Activated CD8-positive, alpha-beta memory T cell treated with anti-CD3 and anti-CD28 coated beads, Interleukin-2, amount 50 U/mL, for 24 hours (primary cell): ENCODE data around the gene PHF21B.

Source experiments
- DNase-seq: peaks from one replicate; pipeline ENCODE4 v3.0.0-alpha.2; 2020; ENCODE audit errors: extremely low read depth

PHF21B gene

DNA sequence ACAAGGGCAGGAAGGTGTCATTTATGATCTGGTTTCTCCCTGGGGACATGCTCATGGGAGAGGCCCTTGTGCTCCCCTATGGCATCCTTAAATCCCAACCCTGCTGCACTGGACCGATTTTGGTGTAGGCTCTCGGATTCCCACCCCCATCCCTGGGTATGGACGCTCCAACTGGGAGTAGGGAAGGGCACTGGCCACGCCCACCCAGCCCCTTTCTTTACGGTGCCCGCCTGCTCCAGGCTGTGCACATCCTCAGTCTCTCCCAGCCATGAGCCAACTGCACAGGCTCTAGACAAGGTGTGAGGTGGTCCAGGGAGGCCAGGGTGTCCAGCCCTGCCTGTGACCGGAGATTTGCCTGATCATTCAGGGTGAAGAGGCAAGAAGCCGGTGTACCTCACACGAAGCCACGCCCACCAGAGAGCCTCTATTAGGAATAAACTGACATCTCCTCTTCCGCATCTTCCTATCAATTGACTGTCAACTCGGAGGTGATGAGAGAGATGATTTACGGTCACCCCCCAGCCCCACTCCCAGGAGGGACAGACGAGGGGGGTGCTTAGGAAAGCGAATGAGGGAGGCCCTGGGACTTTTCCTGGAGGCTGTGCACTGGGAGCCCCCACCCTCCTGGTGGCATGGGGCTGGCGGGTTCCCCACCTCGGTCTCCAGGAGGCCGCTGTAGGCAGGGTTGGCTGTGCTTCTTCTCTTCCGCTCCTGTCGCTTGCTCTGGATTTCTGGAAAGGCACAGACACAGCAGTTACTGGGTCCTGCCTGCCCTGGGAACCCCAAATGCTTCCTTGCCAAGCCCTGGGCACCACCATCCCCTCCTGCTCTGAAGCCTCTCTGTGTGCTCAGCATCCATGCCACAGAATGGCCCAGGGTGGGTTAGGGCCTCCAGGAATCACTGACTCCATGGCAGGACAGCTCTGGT, 116.7 kb downstream of the PHF21B start:
- DNase-seq: no peak

DNA sequence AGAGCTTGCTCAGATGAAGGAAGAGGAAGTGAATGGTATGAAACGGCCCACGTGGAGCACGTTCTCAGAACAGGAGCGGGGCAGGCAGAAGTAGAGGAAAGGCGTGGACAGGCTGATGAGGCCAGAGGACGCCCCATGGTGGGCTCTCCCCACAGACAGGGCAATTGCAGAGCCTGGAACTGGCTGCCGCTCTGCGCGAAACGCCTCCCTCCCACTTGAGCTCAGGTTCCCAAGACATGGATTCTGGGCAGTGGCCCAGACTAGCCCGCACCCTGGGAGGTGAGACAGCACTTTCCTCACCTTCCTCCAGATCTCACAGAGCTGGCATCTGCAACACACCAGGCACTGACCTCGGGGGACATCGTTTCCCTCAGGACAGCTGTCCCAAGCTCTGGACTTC, 117.6 kb downstream of the PHF21B start:
- no peak for DNase-seq

DNA sequence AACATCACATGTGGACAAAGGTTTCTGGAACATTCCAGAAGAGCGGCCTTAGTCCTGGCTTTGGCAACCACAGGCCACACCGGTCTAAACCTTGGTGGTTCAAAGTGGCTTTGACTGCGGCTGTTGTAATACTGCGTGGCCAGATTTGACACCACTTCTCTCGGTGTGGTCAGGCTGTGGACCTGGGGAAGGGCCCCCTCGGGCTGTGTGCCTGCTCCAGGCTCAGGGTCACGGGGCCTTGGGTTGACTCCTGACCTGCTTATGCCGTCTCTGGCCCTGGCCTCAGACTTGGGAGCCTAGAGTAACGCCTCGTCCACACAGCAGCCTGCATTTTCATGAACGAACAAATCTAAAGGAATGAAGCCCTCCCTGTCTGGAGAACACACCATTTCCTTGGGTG, 118.0 kb downstream of the PHF21B start:
- DNase-seq: no peak

DNA sequence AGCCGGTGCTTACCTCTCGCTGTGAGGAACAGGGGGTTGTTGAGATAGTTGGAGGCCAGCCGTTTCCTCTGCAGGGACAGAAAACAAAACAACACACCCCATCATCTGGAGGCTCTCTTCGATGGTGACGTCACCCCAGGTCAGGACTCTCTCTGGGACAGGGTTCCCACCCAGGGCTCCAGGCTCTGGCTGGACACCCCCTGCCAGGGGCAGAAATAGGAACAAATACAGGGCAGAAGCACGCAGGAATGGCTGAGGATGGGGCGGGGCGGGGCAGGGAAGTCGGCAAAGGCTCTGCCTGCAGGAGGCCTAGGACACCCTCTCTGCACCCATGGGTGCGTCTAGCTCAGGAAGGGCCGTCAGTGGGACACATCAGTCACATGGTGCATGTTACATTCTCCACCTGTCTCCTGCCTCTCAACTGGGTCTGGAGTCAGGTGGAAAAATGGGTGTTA, 118.5 kb downstream of the PHF21B start:
- DNase-seq: no peak

DNA sequence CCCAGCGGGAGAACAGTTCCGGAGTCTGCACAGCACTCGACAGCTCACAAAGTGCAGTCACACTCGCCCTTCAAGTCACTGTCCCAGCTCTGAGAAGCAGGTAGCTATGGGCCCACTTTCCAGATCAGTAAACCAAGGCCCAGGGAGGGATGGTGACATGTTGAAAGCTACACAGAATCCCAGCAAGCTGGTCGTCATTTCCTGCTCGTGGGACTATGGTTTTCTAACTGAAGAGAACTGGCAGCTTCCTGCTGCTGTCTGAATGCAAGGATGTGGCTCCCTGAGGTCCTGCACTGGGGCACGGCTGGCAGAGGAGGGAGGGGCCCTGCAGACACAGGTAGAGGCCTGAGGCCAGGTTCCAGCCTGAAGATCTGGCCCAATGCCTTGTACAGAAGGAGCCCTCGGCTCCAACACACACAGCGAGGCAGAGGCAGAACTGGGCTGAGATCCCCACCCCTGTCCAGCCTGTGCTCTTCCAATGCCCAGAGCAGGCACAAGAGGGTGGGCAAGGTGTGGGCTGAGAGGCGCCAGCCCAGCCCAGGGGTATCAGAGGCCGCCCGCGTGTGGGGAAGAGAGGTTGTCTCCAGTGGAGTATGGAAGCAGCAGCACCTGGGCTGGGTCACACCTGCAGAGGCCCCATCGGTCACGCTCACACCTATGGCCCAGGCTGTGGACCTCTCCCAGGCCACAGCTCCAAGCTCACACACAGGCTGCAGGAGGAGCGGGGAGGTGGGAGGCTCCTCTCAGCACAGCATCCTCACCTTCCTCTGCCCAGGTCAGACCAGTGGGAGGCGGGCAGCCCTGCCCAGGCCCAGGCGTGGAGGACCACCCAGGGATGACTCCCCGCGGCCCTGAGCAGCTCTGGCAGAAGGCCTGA, 119.2 kb downstream of the PHF21B start:
- no peak for DNase-seq

DNA sequence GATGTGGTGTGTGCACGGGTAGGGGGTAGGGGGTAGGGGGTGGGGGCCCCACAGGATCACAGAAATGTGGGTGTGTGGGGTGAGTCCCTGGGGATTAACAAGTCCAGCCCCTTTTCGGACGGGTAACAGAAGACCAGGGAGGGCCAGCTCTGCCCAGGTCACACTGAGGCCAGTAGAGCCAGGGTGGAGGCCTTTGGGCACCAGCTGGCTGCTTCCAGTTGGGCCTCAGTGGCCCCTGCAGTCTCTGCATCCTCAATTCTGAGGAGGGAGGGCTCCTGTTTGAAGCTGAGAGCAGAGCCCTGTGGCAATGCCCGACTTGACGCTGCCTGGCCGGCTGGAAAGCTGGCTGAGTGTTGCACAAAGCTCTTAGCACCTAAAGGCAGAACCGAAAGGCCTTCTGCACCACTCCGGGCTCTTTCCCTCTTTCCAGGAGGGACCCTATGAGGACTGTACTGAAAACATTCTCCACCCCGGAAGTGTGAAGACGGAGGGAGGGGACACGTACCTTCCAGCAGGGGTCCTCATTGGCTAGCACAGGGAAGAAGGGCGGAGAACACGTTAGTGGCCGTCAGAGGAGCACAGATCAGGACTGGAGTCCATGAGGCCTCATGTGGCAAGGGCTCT, 120.4 kb downstream of the PHF21B start:
- no peak for DNase-seq

DNA sequence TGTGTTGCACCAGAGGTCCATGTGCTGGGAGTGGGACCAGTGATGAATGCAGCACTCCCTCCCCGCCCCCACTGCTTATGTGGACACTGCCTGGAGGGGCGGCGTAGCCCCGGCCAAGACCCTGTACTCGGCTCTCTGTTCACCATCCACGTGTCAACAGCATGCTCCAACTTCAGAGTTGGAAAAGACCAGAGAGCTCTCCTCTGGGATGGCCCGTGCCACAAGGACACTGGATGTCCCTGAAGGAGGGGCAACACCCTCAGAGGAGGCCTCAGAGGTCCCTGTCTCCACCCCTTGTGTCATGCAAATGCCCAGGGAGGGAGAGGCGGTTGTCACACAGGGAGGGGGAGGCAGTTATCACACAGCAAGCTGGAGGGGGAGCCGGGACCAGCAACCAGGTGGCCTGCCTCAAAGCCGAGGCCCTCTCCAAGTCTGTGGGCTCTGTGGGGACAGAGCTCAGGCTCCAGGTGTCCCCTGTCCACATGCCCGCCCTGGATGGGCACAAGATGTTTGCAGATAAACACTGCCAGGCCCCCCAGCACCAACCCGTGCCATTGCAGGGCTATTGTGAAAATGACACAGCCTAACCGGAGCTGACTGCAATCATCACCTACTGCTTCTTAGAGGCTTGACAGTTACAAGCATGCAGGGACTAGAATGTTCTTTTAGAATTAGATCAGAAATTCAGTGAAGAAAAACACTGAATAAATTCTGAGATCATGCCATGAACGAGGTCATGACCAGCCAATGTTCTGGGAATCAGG, 121.1 kb downstream of the PHF21B start:
- DNase-seq: no peak

DNA sequence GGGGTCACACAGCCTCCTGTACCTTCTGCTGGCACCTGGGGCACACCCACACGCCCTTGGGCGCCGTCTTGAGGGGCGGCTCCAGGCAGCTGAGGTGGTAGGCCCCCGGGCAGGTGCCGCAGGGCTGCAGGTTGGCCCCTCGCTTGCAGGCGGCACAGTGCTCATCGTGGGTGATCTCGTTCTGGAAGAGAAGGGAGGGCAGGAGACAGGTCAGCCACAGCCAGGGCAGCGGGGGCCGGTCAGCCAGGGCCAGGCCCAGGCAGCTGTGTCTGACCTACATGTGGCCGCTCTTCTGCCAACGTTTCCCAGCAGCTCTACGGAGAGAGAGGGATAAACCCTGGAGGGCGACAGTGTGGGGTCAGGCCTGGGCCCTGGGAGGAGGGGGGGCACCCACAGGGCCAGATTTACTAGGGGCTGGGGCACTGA, 121.9 kb downstream of the PHF21B start:
- no peak for DNase-seq

DNA sequence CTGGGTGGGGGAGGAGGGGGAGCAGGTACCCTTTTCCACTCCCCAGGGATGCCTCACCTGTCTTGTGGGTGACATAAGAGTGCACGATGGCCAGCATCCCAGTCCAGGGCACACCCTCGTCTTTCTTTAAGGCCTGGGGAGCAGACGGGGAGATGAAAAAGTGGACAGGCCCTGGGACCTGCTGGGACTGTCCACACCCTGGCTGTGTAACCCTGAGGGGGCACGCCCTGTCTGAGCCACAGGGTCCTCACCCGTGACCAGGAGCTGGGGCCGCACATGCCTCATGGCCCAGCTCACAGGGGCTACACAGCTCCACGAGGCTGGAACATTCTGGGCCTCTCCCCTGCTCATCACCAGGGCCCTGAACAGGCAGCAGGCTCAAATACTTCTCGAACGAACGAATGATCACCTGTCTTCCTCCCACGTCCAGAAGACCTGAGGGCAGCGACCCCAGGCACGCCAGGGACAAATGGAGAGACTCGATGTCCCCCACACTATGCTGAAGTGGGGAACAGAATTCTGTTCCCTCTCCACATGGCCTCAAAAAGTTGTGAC, 123.9 kb downstream of the PHF21B start:
- DNase-seq: no peak

DNA sequence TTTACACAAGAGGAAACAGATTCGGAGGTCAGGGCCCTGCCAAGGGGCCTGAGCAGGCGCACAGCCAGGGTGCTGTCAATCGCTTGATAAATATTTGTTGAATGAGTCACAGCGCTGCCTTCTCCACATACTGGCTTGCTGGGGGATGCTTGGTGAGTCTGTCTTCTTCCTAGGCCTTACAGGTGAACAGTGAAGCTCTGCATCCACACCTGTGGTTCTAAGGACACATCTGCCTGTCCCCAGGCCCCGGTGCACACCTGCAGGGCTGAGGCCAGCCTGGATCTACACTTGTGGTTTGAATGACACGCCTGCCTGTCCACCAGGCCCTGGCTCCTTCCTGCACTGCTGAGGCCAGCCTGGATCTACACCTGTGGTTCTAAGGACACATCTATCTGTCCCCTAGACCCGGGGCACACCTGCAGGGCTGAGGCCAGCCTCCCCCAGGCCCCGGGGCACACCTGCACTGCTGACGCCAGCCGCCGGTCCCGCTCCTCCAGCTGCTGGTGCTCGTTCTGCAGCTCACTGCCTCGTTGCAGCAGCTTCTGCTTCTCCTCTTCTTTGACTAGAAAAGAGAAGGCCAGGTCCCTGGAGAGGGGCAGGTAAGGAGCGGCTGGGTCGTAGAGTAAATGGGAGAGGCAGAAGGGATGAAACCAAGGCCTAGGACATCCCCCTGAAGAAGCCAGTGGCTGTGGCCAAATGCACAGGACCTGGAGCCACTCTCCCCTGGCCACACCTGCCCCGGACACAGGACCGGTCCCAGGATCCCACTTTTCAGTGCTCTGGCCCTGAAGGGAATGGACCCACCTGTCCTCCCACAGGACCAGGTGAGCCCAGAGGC, 124.6 kb downstream of the PHF21B start:
- DNase-seq: no peak

DNA sequence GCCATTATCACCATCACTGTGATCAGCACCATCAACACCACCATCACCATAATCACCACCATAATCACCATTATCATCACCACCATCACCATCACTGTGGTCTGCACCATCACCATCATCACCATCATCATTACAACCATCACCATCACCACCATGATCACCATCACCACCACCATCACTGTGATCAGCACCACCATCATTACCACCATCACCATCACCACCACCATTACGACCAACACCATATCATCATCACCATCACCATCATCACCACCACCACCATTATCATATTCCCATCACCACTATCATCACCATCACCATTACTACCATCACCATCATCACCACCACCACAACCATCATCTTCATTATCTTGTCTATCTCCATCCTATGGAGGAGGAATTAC, 125.2 kb downstream of the PHF21B start:
- DNase-seq: no peak

DNA sequence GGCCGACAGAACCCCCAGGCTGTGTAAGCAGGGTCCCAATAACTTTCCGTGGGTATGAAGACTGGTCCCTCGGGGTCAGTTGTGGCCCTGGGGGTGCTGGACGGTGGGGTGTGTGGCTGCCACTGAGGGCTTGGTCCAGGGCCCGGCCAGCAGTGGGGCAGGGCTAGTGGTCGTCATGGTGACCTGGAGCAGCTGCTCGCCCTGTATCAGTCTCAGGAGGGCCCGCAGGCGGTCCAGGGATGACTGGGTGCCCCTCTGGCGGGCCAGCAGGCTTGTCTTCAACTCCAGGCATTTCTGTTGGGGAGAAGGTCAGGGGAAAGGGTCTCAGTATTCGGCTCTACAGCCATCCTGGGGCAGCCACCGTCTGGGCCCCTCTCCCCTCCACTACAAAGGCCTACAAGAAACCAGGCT, 126.8 kb downstream of the PHF21B start:
- no peak for DNase-seq

DNA sequence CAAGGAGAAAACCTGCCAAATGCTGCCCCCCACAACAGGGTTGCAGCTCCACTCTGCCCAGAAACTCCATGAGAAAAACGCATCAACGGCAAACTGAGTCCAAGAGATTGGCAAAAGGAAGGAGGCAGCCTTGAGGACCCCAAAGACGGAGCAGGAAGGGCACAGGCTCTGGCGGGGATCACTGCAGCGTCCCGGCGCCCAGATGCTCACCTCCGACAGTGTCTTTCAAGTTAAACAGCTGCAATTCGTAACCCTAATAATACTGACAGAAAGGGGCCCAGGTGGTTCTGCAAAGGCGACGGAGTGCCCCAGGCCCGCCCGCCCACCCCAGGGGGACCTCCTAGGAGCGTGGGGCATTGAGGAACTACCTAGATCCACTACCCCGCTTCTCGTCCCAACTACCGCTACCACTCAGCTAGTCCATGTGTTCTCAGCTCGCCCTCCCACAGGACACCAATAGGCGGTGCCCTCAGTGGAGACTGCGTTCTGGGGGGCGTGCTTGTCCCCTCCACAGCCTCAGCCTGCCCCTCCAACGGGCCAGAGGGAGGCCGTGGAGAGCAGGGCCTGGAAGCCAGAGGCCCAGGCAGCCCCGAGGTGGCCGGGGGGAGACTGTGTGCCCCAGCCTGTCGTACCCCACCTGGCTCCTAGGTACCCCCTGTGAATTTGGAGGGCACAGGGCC, 127.4 kb downstream of the PHF21B start:
- no peak for DNase-seq

DNA sequence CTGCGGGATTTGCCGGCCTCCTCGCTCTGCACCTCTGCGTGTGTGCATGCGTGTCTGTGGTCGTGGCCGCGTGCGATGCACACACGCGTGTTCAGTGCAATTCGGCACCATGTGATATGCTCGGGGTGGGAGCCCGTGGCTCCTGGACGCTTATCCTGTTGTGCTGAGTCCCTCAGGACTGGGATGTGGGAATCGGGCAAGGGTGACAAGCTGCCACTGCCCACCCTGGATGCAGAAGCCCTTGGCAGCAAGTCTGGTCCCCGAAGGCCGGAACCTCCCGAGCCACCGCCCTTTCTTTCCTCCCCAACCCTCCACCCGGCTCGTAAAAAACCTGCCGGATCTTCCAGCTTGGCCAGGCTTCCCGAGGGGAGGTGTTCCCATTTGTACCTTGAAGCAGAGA, 128.2 kb downstream of the PHF21B start:
- no peak for DNase-seq

DNA sequence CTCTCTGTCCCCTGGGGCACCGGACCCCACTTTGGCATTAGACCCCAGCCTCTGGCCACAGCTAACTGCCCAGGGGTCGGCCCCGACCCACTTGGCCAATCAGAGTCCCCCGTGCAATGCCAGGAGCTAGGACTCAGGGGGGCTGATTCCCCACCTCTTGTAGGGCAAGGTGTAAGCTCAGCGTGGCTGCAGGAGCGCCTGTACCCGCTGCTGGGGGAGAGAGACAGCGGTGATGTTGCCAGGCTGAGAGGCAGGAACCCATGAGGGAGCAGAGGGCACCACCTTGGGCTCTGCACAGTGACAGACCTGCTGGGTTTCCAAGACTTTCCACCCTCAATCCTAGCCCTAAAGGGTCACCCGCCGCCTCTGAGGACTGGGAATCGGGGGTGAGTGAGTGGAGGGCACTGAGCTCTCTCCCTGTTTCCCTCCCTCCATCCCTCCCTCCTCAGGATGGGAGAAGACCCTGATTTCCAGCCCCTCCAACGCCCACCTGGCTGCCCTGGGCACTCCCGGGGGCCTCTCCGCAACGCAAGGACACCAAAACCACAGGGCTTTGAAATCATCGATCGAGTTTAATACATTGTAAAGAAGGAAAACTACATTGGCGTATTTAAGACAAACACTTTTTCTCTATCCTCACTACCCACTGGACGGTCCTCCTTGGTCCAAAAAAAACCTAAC, 129.1 kb downstream of the PHF21B start:
- no peak for DNase-seq

DNA sequence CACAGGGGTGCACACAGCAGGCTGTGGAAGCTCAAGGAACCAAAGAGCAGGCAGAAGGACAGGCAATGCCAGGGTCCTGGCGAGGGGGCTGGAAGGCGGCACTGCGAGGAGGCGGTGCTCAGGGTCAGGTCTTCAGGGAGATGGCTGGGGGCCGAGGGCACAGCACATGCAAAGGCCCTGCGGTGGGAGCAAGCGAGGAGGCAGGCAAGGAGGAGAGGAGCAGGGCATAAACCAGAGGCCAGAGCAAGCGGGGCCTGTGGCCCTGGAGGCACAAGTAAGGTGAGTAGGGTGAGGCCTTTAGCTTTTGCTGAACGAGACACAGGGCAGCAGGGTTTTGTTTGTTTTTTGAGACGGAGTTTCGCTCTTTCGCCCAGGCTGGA, 130.5 kb downstream of the PHF21B start:
- DNase-seq: no peak

DNA sequence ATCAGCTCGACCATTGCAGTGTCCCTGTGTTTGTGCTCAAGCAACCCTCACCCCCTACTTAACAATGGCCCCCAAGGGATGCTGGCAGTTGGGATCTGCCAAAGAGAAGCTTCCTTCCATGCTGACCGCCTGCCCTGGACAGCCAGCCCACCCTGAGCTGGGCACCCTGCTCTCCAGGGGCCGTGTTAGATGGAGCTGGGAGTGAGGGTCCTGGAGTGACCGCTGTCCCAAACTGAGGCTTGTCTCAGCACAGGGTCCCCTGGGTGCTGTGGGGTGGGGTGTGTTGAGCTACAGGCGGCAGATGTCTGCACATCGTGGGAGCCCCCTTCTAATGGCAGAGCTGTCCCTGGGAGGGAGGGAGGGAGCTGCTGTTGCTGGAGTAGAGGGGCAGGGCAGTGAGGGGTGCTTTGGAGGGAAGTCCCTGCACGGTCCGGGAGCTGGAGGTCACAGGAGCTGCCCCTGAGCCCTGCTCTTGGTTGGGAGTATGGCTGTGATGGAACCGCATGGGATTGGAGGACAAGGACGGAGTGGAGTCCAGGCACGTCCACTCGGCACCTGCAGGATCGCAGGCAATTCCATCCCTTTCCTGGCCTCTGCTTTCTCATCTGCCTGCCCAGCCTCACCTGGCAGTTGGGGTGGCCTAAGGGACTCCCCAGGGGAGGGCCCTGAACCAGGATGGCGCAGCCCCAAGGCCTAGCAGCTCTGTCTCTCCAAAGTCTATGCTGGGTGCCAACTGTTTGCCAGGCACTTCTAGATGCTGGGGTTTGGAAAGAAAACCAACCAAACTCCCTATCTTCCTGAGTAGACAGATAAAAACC, 131.1 kb downstream of the PHF21B start:
- no peak for DNase-seq

DNA sequence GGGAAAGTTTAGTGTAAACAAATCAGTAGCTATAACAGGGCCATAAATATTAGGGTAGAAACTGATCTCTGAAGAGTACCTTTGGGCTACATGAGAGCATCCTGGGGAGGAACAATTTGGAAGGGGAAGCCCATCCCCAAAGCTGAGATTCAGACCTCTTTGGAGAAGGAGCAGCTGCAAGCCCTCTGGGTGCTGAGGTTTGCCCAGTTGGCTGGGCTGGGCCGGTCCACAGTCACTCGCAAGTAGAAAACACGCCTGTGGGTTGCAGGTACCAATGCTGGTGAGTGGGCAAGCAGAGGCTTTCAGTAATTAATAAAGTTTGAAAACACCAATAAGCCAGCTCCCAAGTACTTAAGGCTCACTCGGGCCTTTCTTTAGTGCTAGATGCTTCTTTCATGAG, 132.9 kb downstream of the PHF21B start:
- no peak for DNase-seq
